GM19043 (cell line): ENCODE data around the gene CERKL.

ENCODE experiments used
- ATAC-seq: cut with Tn5 transposase; IDR thresholded peaks from one replicate; pipeline ENCODE4 v1.9.1; 2021; ENCODE audit warnings: low read depth; ENCODE audit not compliant: unreplicated experiment

CERKL gene

DNA sequence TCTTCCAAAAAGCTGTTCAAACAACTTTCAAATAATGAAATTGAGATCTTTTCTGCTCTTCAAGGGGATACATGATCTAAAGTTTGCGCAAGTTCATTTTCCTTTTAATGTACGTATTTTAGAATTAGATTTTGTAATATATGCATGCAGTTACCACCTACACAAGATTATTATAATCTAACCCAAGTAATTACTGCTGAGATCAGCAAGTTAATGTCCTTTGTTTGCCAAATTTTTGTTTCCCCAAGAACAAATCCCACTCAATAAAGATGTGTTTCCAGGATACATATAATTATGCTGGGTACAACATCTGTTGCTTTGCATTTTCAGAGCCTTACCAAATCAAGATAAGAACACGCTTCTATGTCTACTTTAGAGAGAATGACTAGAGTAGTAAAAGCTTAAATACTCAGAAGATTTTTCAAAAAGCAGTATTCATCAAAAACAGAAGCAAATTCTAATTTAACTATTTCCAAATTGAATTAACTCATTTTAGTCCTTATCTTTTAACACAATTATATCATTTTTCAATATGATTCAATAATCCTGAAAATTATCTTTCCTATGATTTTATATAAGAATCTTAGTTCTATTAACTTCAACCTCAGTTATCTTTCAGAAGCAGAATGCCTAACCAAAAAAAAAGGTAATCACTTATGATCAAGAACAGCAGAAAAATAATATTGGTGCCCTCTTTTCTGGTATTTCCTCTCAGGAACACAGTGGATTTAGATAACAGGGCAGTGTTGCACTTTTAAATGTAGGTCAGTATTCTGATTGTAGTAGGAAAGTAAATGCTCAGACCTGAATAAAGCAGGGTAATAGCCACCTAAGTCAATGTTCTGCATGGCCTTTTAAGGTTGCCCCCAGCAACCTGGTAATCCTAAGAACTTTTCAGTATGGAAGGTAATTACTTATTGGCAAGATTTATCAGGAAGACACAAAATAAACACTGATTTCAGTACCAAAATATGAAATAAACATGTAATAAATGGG, 28.0 kb downstream of the CERKL start:
- ATAC-seq, result no peak

DNA sequence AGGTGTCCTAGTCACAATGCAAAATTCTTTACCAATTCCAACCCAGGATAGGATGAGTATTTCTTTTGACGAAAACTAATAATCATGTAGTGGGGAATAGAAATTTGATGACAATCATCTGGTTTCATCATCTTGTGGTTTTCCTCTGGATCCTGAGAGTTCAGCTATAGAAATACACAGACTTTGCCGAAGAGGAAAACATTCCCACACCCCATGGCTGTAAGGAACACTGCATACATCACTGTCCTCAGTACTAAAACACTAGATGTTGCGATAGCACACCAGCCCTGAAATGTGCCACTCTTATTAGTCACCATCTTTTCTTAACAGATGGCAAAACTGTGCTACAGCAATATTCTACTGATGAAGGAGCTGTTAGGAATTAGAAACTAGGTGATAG, 29.4 kb downstream of the CERKL start:
- no peak for ATAC-seq

- no peak for ATAC-seq
These were observed 30.2 kb downstream of the CERKL start for GRCh38 chr2:181626671-181627070.

GRCh38 chr2:181623159-181623558, 33.7 kb downstream of the CERKL start:
- no peak for ATAC-seq

DNA sequence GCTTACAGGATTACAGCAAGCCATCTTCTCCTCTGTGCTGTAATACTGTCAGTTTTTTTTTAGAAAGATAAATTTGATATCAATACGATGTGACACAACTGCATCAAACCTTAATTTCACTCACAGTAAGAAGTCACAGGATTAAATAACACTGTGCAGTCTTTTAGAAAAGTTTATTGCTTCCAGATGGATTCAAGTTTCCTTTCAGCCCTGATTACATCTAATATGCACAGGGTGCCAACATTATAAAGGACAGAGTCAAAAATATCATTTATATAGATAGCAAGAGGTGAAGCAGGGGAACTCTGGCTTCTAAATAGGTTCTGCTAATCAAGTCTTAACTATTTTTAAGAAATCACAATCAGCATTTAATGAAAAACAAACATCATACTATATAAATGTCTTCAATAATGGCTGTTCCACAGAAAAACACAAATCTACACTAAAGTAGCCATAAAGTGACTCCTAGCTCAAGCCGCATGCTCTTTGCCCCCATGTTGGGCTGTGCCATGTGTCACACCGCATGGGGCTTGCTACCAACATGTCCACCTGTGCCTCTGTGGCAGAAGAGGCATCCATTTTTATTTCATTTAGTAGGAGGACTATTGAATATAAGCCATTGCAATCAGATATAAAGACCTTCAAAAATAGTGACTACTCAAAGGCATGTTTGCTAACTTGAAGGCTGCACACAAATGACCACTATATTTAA, 35.0 kb downstream of the CERKL start:
- no peak for ATAC-seq

GRCh38 chr2:181619516-181619915, 37.4 kb downstream of the CERKL start:
- no peak for ATAC-seq

GRCh38 chr2:181616715-181617114, 40.2 kb downstream of the CERKL start:
- ATAC-seq, result no peak

DNA sequence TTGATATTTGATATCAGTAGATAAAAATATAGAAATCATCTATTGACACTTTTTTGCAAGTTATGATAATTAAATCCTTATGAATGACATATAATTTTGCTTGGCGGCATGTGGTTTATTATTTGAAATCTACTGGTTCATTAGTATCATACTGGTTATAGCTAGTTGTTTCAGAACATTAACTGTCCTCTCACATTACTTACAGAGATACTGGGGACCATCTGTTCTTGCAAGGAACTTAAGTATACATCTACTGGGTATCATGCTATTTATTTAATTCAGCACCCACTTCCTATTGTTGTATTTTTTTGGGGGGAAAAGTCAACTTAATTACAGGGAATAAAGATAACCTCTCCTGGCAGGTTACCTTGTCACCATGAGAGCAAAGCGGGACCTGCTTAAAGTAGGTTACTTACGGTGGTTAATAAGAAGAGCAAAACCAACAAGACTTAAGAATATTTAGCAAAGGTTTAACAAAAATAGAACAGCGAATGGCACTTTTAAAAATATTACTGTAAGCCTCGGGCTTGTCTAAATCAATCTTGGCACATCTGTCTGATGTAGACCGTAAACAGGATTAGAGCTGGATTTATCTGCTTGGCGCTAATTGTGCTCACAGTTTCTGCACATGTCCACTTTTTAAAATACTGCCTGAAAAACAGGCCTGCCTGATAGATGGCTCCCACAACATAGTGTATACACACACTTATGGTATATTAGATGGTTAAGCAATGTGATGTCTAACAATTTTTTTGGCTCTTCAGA, 41.8 kb downstream of the CERKL start:
- ATAC-seq, result no peak

- ATAC-seq, result no peak
These were observed 43.7 kb downstream of the CERKL start for GRCh38 chr2:181613241-181613640.

DNA sequence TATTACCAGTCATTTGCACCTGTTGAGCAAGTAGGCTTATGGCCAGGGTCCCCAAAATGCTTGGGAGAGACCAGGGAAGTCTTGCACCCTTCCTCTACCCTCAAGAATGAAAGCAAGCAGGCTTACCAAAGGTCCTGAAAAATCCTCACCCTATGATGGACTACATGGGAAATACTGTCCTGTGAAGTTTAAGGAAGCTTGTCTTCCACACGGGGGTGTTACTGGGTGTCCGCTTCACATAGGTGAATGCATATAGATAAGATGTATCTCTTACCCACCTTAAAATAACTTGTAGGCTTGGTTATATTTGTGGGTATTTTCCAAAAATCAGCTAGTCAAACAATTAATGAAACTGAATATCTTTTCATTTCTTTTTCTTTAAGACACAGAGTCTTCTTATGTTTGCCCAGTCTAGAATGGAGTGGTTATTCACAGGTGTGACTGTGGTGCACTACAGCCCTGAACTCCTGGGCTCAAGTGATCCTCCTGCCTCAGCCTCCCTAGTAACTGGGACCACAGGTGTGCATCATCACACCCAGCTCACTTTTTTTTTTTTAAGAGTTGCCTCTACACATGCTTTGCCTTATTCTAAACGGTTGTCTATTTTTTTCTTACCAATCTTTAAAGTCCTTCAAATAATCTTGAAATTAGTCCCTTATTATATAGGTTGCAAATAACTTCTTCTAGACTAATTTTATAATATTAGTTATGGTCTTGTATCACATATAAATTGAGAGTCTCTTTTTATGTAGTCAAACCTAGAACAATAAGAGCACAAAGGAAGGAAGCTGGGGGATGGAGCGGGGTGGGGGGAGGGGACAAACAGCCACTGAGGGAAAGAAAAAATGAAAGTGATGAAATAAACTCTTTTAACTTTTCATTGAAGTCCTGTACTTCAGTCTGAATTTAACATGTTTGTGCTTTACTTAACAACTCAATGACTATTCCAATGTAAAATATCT, 49.0 kb downstream of the CERKL start:
- ATAC-seq, result no peak

DNA sequence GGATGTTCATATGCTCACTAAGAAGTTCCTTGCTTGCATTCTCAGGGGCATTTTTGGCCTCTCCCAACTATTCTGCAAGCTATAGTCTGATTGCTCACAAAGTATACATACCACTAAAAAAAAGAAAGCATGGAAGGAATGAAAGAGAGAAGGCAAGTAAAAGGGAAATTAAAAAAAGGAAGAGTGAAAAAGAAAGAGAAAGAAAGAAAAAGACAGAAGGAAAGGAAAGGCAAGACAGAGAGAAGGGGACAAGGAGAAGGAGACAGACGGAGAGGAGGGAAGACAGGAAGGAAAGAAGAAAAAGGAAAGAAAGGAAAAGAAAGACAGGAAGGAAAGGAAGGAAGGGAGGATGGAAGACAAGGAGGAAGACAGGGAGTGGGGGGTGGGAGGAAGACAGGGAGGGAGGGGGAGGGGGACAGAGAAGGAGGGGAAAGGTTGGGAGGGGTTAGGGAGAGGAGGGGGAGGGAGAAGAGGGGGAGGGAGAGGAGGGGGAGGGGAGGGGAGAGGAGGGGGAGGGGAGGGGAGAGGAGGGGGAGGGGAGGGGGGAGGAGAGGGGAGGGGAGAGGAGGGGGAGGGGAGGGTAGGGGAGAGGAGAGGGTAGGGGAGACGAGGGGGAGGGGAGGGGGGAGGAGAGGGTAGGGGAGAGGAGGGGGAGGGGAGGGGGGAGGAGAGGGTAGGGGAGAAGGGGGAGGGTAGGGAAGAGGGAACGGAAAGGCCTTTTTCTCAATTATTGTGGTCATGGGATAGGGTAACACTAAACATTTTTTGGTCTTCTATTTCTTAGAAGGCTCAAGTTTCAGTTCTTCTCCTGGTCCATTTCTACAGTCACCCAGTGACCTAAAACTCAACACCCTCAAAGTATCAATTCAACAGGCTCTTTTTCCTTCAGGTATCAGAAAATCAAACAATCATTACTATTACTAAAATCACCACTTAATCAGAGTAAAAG, 50.7 kb downstream of the CERKL start:
- ATAC-seq, result no peak

- no peak for ATAC-seq
These were observed 54.9 kb downstream of the CERKL start for GRCh38 chr2:181602017-181602416.

DNA sequence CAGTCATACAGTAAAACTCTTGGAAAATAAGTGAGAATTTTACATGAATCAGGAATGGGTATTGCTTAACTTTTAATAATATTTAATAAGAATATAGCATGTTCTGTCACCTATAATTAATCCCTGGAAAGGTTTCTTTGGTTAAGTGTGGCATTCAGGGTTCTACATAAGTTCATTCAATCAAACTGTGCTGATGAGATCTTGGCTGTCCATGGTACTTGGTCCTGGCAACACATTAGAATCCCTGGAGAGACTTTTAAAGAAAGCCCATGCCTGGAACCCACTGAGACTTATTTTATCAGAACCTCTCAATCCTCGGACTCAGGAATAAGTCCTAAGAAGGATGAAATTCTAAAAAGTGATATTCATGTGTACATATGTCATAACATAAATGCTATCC, 60.3 kb downstream of the CERKL start:
- ATAC-seq, result no peak

DNA sequence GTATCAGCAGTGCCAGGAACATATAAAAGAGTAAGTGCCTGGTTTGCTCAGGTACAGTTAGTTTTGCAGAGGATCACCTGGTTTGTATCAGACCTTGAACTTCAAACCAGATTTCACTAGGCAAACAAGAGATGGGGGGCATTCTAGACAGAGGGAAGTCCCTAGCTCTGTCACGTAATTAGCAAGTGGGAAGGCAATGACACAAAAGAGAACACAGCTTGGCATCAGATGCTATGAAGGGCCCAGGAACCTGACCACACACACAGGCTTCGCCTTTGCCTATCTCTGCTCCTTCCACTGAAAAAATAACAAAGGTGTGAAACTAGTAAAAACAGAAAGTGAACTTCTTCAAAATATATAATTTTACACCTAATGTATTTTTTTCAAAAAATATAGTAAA, 62.6 kb downstream of the CERKL start:
- ATAC-seq, result peak; percentile 60

DNA sequence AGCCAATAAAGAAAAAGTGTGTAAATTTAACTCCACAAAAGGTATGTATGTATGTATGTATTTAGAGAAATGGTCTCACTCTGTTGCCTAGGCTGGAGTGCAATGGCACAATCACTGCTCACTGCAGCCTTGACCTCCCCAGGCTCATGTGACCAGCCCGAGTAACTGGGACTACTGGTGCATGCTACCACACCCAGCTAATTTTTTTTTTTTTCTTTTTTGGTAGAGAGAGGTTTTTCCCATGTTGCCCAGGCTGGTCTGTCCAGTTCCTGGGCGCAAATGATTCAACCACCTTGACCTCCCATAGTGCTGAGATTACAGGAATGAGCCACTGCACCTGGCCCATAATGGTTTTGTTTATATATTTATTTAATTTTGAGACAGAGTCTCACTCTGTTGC, 67.1 kb downstream of the CERKL start:
- ATAC-seq, result no peak

DNA sequence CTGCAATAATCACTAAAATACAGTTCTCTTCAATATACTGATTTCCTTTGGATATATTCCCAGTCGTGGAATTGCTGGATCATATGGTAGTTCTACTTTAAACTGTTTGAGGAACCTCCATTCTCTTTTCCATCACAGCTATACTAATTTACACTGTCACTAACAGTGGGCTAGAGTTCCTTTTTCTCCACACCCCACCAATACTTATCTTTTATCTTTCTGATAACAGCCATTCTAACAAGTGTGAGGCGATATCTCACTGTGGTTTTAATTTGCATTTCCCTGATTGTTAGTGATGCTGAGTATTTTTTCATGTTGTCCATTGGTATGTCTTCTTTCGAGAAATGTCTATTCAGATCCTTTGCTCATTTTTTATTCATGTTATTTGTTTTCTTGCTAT, 68.4 kb downstream of the CERKL start:
- no peak for ATAC-seq

GRCh38 chr2:181586569-181587081, 70.3 kb downstream of the CERKL start:
- ATAC-seq, result peak; percentile 93

DNA sequence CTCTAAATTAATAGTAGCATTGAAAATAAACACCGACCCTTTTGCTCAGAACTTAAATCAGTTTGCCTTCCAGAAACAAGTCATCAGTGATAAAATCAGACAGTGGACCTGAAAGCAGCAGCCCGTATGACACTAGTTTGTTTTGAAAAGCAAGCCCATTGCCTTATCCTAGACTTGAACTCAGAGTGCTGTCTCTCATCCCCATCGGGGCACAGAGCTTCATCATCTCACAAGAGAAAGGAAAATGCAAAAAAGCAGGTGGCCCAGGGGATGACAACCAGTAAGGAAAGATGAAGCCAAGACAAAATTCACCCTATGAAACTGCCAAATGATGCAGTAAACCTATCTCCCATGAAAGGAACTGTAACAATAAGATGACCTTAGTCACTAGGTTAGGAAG, 71.2 kb downstream of the CERKL start:
- ATAC-seq, result no peak

DNA sequence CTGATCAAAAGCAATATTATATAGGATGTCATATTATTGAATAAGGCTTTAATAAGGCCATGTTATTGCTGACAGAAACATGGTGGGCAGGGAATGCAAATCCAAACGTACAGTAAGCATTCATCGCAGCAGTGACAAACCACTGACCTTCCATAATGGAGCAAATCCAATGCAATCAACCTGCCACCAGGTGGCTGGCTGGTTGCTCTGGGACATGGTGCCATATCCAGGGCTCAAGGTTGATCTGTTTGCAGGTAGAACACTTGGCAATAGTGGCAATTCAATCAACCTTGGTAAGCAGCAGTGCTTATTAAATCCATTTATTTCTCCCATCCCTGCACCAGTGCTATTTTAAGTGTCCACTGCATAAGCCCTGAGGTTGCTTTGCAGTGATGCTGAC, 75.4 kb downstream of the CERKL start:
- no peak for ATAC-seq
